Right atrium auricular region (tissue), 2 donors: ENCODE data around the gene NAA35. TPM values are rescaled to one million over a fixed set of nuclear protein-coding genes. Genes with fewer than 3 reads are reported as not detected.
A peak's percentile ranks its signal among the peaks of the same experiment; 100 is the strongest.

Experiments used
- DNase-seq: peaks from one replicate; pipeline ENCODE4 v3.0.0-alpha.2; 2019; ENCODE audit warnings: low spot score
- H3K27ac ChIP-seq, 2 donors: fragments of 200-600 bp; sonication (generic); 1 replicate in 1 of 2; 2 replicates in 1 of 2; pipeline ENCODE4 v1.5.1; 2016 to 2019
- H3K27me3 ChIP-seq, 2 donors: fragments of 200-600 bp; sonication (generic); one replicate each; pipeline versions ENCODE4 v1.5.1 to v1.6.0; 2017 to 2019
- H3K36me3 ChIP-seq: fragments of 200-600 bp; sonication (generic); one replicate; pipeline ENCODE4 v1.5.1; 2016
- H3K4me1 ChIP-seq, 2 donors: fragments of 200-600 bp; sonication (generic); one replicate each; pipeline versions ENCODE4 v1.5.1 to v1.6.0; 2017 to 2019
- H3K4me3 ChIP-seq, 2 donors: fragments of 200-600 bp; sonication (generic); 1 replicate in 1 of 2; 2 replicates in 1 of 2; pipeline ENCODE4 v1.5.1; 2017 to 2019; ENCODE audit warnings: mild to moderate bottlenecking in 1 of 2, moderate library complexity in 1 of 2
- H3K9me3 ChIP-seq, 2 donors: fragments of 200-600 bp; sonication (generic); one replicate each; pipeline ENCODE4 v1.5.1; 2019
- CTCF ChIP-seq, 2 donors: fragments of 200-600 bp; sonication (generic); IDR thresholded peaks; one replicate each; pipeline ENCODE4 v1.5.1; 2019; ENCODE audit warnings: antibody characterized with exemption in 2 of 2
- total RNA-seq, 2 donors: library from RNA; depleted of rRNA; stranded (reverse); fragments of >200 nt; gene quantifications; one replicate each; pipeline ENCODE4 v1.1.0, GENCODE V29; 2016

Gene NAA35
- total RNA-seq, 2 donors from 2014 or later = 12.1 to 12.4 TPM

GRCh38 chr9:85949586-85950335 lies 8.8 kb downstream of the NAA35 start:
- no peak overlapping the region for H3K4me3 ChIP-seq
- H3K4me1 ChIP-seq = peaks cover 3 to 12% of the 10 kb centered on the region in 2 donors
- no peaks in the 10 kb centered on the region for H3K27me3 ChIP-seq
- peak overlapping the region in 1 of 2 donors; percentile 13 for H3K27ac ChIP-seq
- no peaks in the 10 kb centered on the region for H3K9me3 ChIP-seq
- peaks cover 6% of the 10 kb centered on the region for H3K36me3 ChIP-seq
- no peak for TF ChIP-seq CTCF (IDR thresholded peaks at IDR 0.05)
- no peak for DNase-seq

- Histone ChIP-seq H3K27me3 (no peaks in the 10 kb centered on the region), H3K4me3 (no peak overlapping the region), H3K9me3 (no peaks in the 10 kb centered on the region), H3K27ac (no peak overlapping the region), H3K4me1 (peaks cover 0 to 7% of the 10 kb centered on the region in 2 donors), H3K36me3 (peaks cover 15% of the 10 kb centered on the region)
- DNase-seq = no peak
- no peak for TF ChIP-seq CTCF (IDR thresholded peaks at IDR 0.05)
Observed at GRCh38 chr9:85959955-85960354, 19.0 kb downstream of the NAA35 start.

DNA sequence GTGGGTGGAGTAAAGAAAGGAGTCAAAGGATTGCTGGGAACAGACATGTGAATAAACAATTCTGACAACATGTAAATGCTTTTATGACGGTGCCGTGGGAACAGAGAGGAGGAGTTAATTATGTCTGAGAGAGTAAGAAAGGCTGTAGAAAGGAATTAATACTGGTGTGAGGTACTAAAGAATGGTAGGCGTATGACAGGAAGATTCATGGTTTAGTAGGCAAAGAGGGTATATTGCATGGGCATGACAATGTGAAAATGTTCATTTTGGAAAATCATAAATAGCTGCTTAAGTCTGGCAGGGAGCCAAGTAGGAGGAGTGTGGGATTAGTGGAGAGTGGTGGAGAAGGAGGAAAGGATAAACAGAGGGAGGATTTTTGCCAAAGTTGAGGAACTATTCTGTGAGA lies 19.7 kb downstream of the NAA35 start:
- H3K36me3 ChIP-seq = peaks cover 15% of the 10 kb centered on the region
- H3K27me3 ChIP-seq = no peaks in the 10 kb centered on the region
- TF ChIP-seq CTCF (IDR thresholded peaks at IDR 0.05) = no peak

GRCh38 chr9:85964526-85964925 lies 23.6 kb downstream of the NAA35 start:
- peaks cover 0 to 7% of the 10 kb centered on the region in 2 donors for H3K4me1 ChIP-seq
- H3K36me3 ChIP-seq = peaks cover 40% of the 10 kb centered on the region
- no peaks in the 10 kb centered on the region for H3K9me3 ChIP-seq
- no peaks in the 10 kb centered on the region for H3K27me3 ChIP-seq
- no peak for TF ChIP-seq CTCF (IDR thresholded peaks at IDR 0.05)
- DNase-seq = no peak
- H3K27ac ChIP-seq = no peak overlapping the region
- no peak overlapping the region for H3K4me3 ChIP-seq

More for the DNA sequence above, 19.7 kb downstream of the NAA35 start:
- DNase-seq = no peak
- Histone ChIP-seq H3K27ac (no peak overlapping the region), H3K4me1 (peaks cover 0 to 7% of the 10 kb centered on the region in 2 donors), H3K9me3 (no peaks in the 10 kb centered on the region), H3K4me3 (no peak overlapping the region)

GRCh38 chr9:85964949-85965348 lies 24.0 kb downstream of the NAA35 start:
- Histone ChIP-seq H3K4me1 (peaks cover 0 to 7% of the 10 kb centered on the region in 2 donors), H3K9me3 (no peaks in the 10 kb centered on the region), H3K27ac (no peak overlapping the region), H3K27me3 (no peaks in the 10 kb centered on the region), H3K36me3 (peaks cover 44% of the 10 kb centered on the region), H3K4me3 (no peak overlapping the region)
- DNase-seq = no peak
- no peak for TF ChIP-seq CTCF (IDR thresholded peaks at IDR 0.05)

- H3K36me3 ChIP-seq = peaks cover 37% of the 10 kb centered on the region
- TF ChIP-seq CTCF (IDR thresholded peaks at IDR 0.05) = no peak
- H3K4me3 ChIP-seq = no peak overlapping the region
- no peak overlapping the region for H3K27ac ChIP-seq
- no peaks in the 10 kb centered on the region for H3K4me1 ChIP-seq
- H3K27me3 ChIP-seq = no peaks in the 10 kb centered on the region
- DNase-seq = no peak
- no peaks in the 10 kb centered on the region for H3K9me3 ChIP-seq
Observed at GRCh38 chr9:85969727-85970126, 28.8 kb downstream of the NAA35 start.
